Activated CD4-positive, alpha-beta T cell treated with anti-CD3 and anti-CD28 coated beads, Interleukin-2, Interleukin-6, amounts not matched to agents 100 ng/mL and 50 ng/mL, durations not matched to agents 16 hours and 8 hours (primary cell): ENCODE measurements around the gene EMILIN3.

Source experiments
- DNase-seq: peaks from one replicate; pipeline ENCODE4 v3.0.0-alpha.2; 2020

Gene EMILIN3

GRCh38 chr20:41390889-41391288 lies 24.3 kb upstream of the EMILIN3 start:
- no peak for DNase-seq

- no peak for DNase-seq
Measured at GRCh38 chr20:41387444-41387851, 20.8 kb upstream of the EMILIN3 start.

- DNase-seq = no peak
Measured at GRCh38 chr20:41386502-41387427, 20.1 kb upstream of the EMILIN3 start.

GRCh38 chr20:41382791-41383305 lies 16.2 kb upstream of the EMILIN3 start:
- DNase-seq = no peak

DNA sequence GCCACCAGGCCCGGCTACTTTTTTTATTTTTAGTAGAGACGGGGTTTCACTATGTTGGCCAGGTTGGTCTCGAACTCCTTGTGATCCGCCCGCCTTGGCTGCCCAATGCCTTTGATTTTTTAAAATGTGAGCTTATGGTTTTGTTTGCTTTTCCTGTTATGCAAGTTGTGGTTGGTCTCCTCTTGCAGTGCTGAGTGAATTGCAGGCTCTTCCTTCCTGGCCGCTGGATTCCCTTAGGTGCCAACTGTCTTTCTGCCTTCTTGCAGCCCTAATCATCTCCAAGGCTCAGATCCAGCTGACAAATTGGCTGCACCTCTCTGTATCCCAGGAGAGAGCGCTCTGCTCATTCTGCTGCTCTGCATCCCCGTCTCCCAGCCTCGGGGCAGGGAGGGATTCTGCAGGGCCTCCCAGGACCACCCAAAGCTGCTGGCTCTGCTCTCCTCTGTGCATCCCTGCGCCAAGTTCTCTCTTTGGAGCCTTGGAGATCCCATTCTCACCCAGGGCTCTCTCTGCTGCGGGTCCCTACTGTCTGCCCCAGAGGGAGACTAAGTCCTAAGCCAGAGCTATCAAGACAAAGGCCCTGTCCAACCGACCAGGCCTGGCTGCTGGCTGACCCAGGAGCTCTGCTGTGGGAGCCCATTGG lies 14.1 kb upstream of the EMILIN3 start:
- no peak for DNase-seq

GRCh38 chr20:41379551-41379950 lies 12.9 kb upstream of the EMILIN3 start:
- DNase-seq = no peak

- DNase-seq = no peak
Measured at GRCh38 chr20:41377275-41377674, 10.7 kb upstream of the EMILIN3 start.

DNA sequence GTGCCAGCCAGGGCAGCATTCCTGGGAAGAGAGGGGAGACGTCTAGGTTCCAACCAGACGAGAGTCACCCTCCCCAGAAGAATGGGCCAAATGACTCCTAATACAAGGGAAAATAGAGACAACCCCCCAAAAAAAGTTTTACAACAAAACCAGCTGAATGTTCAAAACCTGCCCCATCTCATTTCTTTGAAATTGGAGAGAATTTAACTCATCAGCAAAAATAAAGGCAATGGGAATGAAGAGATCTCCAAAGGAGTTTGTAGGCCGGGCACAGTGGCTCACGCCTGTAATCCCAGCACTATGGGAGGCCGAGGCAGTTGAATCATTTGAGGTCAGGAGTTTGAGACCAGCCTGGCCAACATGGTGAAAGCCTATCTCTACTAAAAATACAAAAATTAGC lies 9.7 kb upstream of the EMILIN3 start:
- DNase-seq = no peak

DNA sequence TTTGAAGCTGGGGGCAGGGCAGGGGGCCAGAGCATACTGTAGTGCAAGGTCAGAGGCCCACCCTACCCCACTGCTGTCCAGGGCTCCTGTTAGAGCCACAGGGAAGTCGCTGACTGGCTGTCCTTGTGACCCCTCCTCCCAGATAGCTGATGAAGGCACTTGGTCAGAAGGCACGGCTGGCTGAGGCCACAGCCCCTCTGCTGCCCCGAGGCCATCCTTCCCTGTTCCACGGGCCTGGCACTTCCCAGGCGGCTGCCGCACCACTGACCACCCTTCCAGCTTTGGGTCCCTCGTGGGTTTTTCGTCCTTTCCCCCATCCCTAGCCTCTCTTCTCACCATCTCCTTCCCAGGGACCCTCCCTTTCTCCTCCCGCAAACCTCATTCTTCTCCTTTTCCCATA lies 9.2 kb upstream of the EMILIN3 start:
- DNase-seq = no peak

DNA sequence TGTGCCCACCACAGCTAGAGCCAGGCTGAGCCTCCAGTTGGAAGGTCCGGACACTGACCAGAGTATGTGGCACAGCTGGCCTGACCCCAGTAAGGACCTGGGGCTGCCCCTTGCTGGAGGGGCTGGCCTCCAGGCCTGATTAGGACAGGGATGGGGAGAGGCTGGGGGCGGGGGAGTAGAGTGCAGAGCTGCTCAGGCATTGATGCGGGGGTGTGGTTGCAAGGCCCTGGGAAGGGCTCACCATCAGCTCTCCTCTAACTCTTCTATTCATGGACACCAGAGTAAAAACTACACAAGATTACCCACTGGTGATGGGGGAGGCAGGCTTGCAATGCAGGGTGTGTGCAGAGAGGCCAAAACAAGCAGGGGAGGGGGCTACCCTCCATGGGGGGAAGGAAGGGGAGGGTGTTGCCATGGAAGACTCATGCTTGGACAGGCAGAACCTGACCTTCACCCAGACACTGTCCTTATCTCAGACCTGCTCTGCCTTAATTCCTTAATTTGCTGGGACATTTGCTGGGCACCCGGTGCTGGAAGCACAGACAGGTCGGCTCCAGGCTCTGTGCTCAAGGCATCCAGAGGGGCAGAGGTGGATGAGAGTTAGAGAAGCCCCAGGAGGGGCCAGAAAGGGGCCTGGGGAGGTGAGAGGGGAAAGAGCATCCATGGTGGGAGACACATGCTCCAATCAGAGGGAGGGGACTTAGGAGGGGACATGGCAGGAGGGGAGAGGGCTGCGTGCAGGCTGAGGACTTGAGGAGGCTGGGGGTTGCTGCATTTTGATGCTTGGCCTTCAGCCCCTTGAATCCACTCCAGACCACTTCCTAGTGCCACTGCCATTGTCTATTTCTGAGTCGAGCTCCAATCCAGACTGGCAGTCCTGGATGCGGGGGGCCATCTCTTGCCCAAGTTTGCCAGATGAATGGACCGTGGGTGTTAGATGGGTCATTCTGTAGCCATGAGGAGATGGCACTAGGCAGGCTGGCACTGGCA lies 7.6 kb upstream of the EMILIN3 start:
- DNase-seq = no peak

GRCh38 chr20:41373251-41373783 lies 6.7 kb upstream of the EMILIN3 start:
- no peak for DNase-seq

DNA sequence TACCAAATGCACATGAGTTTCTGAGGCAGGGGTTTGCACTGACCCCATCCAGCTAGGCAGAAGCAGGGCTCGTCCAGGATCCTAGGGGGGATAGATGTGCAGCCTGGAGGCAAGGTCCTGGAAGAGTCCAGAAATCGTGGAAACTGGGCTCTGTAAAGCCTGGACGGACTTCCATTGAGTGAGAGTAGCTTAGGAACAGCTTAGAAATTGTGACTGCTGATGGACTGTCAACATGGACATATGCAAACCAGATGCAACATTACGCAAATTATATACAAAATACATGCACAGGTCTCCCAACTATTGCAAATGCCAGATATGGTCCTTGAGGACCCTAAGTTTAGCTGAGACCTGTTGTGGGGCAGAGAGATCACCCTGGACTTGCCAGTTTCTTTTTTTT lies 4.8 kb upstream of the EMILIN3 start:
- DNase-seq = no peak

DNA sequence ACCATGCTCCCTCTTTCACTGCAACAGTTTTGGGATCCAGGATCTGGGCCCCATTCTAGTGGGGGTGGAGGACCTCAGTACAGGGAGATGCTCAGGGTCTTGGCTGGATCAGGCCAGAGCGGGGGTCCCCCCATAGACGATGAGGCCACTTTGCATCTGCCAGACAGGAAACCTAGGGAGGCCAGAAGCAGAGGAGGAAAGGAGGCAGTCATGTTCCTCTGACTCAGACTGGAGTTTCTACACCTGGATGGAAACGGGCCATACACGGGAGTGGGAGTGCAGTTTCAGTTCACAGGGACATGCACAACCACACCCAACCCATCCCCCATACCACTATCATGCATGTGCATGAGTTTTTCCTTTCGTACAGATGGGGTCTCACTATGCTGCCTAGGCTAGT lies 3.6 kb upstream of the EMILIN3 start:
- DNase-seq = no peak

DNA sequence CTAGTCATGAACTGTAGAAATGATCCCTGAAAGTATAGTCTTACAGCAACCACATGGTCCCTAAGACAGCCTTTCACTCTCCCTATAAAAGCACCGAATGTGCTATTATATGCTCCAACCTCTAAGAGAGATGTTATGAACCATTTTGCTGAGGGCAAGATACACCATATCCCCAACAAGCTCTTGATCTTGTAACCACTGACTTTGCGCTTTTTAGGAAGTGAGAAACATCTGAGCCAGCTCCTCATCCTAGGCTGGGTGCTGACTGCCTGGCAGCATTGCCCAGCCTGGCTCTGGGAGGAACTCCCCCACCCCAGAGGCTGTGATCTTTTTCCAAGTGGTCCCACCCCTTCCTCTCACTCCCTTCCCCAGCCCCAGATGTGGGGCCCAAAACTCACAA lies 3.1 kb upstream of the EMILIN3 start:
- no peak for DNase-seq

DNA sequence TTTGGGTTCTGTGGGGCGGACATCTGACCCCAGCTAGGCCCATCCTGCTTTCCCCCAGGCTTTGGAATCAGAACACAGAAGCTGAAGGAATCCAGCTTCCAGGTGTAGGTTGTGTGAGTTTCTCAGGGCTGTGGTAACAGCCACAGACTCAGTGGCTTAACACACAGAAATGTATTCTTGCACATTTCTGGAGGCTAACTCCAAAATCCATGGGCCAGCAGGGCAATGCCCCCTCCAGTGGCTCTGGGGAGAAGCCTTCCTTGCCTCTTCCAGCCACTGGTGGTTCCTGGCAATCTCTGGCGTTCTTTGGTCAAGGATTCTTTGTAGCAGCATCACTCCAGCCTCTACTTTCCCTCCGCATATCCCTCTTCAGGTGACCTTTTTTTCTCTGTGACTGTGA lies 1.3 kb upstream of the EMILIN3 start:
- DNase-seq = no peak

DNA sequence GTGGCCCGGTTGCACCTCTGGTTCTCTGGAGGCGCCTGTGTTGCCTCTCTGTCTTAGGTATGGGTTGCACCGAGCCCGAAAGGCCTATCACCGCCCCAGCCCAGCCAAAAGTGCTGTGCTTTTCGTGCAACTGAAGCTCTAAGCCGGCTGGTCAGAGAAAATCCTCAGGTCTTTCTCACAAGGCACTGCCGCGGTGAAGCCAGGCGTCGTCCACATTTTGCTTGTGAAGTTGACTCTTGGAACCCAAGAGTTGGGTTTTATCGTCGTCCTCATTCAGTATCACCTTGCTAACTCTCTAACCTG lies 726 bp upstream of the EMILIN3 start:
- DNase-seq = no peak

DNA sequence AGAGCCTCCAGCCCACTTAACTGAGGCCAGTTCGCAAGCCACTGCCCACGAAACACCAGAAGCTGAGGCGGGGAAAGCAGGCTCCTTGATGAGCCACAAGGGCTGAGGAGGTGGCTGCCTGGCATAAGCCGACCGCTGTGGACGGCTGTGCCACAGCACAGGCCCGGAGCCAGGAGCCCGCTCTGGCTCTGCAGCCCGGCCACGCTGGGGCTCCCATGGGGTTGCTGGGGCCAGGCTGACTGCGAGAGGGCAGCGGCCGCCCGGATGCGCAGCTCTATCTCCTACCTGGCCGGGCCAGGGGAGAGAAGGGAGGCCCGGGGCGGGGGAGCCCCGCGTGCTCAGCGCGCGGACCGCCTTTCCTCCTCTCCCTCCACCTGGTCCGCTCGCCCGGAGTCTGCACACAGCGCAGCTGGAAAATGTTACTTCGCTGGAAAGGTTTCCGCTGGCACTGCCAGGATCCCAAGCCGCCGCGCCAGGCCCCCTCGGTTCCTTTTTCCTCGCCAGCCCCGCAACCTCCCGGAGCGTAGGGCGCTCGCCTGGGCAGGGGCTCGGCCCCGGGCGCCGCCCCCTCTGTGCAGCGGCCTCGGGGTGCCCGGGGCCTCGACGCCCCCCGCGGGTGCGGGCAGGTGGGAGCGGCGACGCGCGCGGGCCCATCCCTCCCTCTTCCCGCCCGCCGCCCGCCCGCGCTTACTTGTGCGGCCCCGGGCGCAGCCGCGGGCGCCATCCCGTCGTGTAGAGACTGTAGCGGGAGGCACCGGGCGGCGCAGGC lies 657 bp downstream of the EMILIN3 start:
- DNase-seq = no peak

GRCh38 chr20:41364967-41365765 lies 1.5 kb downstream of the EMILIN3 start:
- no peak for DNase-seq

DNA sequence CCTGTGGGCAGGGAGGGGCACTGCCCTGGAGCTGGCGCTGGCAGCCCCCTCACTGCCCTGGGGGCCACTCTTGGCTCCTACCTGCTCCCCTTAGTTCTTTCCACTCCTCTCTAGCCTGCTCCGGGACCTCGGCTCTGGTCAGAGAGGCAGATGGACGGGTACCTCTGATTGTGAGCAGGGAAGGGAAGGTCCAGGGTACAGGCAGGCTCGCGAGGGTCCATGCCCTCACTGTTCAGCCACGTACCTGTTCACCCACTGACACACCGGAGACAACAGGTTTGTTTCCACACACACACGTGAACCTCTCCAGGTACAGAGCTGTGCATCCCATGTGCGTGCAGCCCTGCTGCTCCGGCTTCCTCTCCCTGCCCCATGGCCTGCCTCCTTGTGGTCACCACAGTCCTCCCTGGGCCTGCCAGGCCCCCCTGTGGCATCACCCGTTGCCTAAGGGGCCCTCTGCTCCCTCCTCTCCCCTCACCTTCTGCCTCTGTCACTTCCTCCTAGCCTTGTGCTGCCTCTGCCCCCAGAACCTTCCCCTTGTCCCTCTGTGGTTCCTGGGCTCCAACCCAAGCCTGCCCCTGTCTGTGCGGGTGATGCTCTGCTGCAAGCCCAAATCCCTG lies 2.3 kb downstream of the EMILIN3 start:
- DNase-seq = no peak

DNA sequence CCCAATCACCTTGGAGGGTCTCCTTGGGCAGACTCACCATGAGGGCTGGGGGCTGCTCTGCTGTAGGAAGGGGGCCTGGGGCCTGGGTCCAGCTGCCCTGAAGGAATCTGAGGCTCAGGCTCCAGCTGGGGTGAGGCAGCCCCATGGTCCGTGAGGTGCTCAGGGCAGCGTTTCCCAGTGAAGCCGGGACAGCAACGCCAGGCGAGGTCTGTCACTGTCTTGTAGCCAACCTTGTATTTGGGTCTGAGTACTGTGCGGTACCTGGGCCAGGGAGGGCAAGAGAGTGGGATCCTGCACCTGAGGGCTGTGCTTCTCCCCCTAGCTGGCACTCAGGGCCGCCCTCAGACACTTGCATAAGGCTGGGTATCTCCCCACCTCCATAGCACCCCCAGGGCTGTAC lies 3.0 kb downstream of the EMILIN3 start:
- no peak for DNase-seq

DNA sequence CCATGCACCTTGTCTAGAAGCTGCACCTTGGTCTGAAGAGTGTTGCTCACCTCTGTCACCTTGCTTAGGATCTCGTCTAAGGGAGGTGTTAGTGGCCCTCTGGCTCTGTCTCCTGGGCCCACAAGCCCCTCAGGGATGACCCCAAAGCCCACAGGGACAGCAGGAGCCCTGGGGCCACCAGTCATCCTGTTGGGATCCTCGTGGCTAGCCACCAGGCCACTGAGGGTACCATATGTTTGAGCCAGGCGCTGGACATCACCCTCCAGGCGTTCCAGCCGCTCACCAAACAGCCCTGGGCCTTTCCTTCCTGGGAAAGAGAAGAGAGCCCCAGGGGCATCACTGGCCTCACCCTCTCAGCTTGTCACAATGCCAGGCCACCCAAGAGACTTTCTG lies 3.9 kb downstream of the EMILIN3 start:
- no peak for DNase-seq
